Measurements from ENCODE around the gene PANK3.

Gene PANK3

DNA sequence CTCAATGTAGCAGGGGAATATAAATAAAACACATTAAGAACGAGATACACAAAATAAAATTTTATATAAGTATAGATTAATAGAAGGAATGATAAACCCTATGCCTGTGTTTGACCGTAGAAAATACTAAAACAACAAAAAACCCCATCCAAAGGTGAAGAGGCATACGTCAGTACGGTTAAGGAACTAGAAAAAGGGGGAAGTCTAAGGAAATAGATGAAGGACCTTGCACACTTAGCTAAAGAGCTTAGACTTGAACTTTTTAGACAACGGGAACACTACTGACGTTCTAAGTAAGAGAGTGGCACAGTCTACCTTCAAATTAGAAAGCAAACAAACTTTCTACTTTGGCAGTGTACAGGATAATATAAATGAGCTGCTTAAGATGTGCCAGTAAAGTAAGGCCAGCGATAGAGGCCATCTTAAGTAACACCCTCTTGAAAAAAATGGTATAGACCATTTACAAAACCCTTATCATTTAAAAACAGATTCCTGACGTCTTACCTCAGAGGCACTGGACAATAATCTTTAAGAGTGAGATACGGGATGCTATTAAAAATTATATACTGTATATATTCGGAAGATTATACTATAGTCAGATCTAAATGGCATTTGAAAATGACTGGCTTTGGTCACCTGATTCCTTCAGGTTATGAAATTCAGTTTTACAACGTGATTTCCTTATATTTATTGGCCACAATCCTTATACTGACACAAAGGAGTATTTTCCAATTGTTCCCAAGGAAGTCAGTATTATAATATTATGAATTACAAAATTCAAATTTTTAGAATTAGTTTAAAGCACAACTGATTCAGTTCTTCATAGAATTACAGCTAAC lies 8.5 kb downstream of the PANK3 start:
- no peak for TF ChIP-seq CTCF (IDR thresholded peaks at IDR 0.05; ENCODE audit: borderline replicate concordance, insufficient read depth, low read depth, low read length)

GRCh38 chr5:168568738-168569137 lies 10.4 kb downstream of the PANK3 start:
- H3K4me3 ChIP-seq (ENCODE audit: low read depth, low read length) = no peak overlapping the region
- no peak for TF ChIP-seq CTCF (IDR thresholded peaks at IDR 0.05; ENCODE audit: borderline replicate concordance, insufficient read depth, low read depth, low read length)

More for the DNA sequence above, 8.5 kb downstream of the PANK3 start:
- no peak overlapping the region for H3K4me3 ChIP-seq (ENCODE audit: low read depth, low read length)

GRCh38 chr5:168563959-168564358 lies 15.2 kb downstream of the PANK3 start:
- TF ChIP-seq CTCF (IDR thresholded peaks at IDR 0.05; ENCODE audit: borderline replicate concordance, insufficient read depth, low read depth, low read length) = no peak

GRCh38 chr5:168562279-168562678 lies 16.9 kb downstream of the PANK3 start:
- H3K4me3 ChIP-seq (ENCODE audit: low read depth, low read length) = no peak overlapping the region
- no peak for TF ChIP-seq CTCF (IDR thresholded peaks at IDR 0.05; ENCODE audit: borderline replicate concordance, insufficient read depth, low read depth, low read length)

More at GRCh38 chr5:168563959-168564358, 15.2 kb downstream of the PANK3 start:
- no peak overlapping the region for H3K4me3 ChIP-seq (ENCODE audit: low read depth, low read length)

GRCh38 chr5:168557389-168557788 lies 21.8 kb downstream of the PANK3 start:
- no peak for TF ChIP-seq CTCF (IDR thresholded peaks at IDR 0.05; ENCODE audit: borderline replicate concordance, insufficient read depth, low read depth, low read length)
- no peak overlapping the region for H3K4me3 ChIP-seq (ENCODE audit: low read depth, low read length)

- H3K4me3 ChIP-seq (ENCODE audit: low read depth, low read length) = no peak overlapping the region
- TF ChIP-seq CTCF (IDR thresholded peaks at IDR 0.05; ENCODE audit: borderline replicate concordance, insufficient read depth, low read depth, low read length) = no peak
These were observed 25.6 kb downstream of the PANK3 start for GRCh38 chr5:168553377-168554130.
